ENCODE data around the gene ABHD11.

Gene ABHD11

DNA sequence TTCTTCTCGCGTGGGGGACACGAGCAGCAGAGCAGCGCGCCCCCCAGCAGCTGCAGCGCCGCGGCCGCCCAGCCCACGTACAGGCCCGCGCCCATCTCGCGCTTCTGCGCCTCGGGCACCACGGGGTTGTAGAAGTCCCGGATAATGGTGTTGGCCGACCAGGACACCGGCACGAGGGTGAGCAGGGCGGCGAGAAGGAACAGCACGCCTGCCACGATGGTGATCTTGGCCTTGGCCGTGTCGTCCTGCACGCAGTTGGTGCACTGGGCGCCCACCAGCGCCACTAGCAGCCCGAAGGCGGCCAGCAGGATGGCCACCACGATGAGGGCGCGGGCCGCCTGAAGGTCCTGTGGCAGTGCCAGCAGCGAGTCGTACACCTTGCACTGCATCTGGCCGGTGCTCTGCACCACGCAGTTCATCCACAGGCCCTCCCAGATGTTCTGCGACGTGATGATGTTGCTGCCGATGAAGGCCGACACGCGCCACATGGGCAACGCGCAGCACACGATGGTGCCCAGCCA lies 30.9 kb upstream of the ABHD11 start:
- Histone ChIP-seq H3K4me3 (ENCODE audit: low read length in 2 of 2) (peak overlapping the region; percentile 77 to 85), H3K9ac (ENCODE audit: low read depth in 1 of 2, low read length in 2 of 2) (peak overlapping the region; percentile 97 to 98), H3K9me3 (ENCODE audit: control insufficient read depth in 2 of 2, low read length in 2 of 2) (no peaks in the 10 kb centered on the region), H3K27ac (ENCODE audit: low read depth in 2 of 2, low read length in 2 of 2) (peak overlapping the region; percentile 99 to 100), H3K4me1 (ENCODE audit: control insufficient read depth in 2 of 2, insufficient read depth in 2 of 2, low read length in 2 of 2) (peaks cover 15 to 26% of the 10 kb centered on the region in 2 donors), H3K27me3 (ENCODE audit: control insufficient read depth in 2 of 2, insufficient read depth in 2 of 2, low read length in 2 of 2) (peaks cover 6 to 8% of the 10 kb centered on the region in 2 donors), H3K36me3 (ENCODE audit: control insufficient read depth in 2 of 2, insufficient read depth in 2 of 2, low read length in 2 of 2) (peaks cover 5 to 13% of the 10 kb centered on the region in 2 donors)

DNA sequence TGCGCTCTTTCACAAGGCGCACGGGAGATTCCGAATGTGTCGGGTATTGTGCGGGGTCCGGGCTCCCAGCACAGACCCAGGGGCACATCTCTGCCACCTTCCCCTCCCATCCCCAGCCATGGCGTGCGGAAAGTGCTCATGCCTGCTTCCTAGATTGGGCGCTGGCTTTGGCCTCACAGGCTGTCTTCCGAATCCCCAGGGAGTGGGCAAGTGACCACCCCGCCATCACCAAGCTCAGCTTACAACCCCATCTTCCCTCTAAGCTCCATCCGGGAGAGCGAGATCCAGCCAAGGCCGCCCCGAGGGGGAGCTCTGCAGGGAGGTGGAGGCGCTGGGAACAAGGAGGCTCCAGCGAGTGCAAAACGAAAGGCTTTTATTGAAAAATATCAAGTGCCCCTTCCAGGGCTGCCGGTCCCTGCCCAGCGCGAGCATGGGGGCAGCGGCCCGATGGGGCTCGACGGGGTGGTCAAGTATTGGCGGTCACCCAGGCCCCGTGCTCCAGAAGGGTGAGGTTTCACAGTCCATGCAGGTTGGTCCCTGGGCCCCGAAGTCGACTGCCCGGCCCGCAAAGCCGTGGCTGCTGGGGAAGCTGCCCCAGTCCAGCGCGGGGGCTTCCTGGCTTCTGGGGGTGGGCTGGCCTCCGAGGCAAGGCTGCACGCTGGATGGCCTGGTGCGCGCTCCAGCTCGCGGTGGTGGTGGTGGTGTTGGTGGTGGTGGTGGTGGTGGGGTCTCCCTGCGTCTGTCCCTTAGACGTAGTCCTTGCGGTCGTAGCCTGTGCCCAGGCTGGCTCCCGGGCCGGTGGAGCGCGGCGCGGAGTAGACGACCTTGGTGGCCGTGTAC lies 30.3 kb upstream of the ABHD11 start:
- Histone ChIP-seq H3K4me1 (ENCODE audit: control insufficient read depth in 2 of 2, insufficient read depth in 2 of 2, low read length in 2 of 2) (peaks cover 15 to 20% of the 10 kb centered on the region in 2 donors), H3K27me3 (ENCODE audit: control insufficient read depth in 2 of 2, insufficient read depth in 2 of 2, low read length in 2 of 2) (peaks cover 6 to 8% of the 10 kb centered on the region in 2 donors), H3K9me3 (ENCODE audit: control insufficient read depth in 2 of 2, low read length in 2 of 2) (no peaks in the 10 kb centered on the region), H3K27ac (ENCODE audit: low read depth in 2 of 2, low read length in 2 of 2) (peak overlapping the region; percentile 99 to 100), H3K4me3 (ENCODE audit: low read length in 2 of 2) (peak overlapping the region; percentile 77 to 85), H3K9ac (ENCODE audit: low read depth in 1 of 2, low read length in 2 of 2) (peak overlapping the region; percentile 97 to 98), H3K36me3 (ENCODE audit: control insufficient read depth in 2 of 2, insufficient read depth in 2 of 2, low read length in 2 of 2) (peaks cover 5 to 13% of the 10 kb centered on the region in 2 donors)

GRCh38 chr7:73766556-73767229 lies 28.1 kb upstream of the ABHD11 start:
- Histone ChIP-seq H3K9me3 (ENCODE audit: control insufficient read depth in 2 of 2, low read length in 2 of 2) (no peaks in the 10 kb centered on the region), H3K4me1 (ENCODE audit: control insufficient read depth in 2 of 2, insufficient read depth in 2 of 2, low read length in 2 of 2) (peaks cover 11 to 15% of the 10 kb centered on the region in 2 donors), H3K27ac (ENCODE audit: low read depth in 2 of 2, low read length in 2 of 2) (peak overlapping the region; percentile 99 to 100), H3K27me3 (ENCODE audit: control insufficient read depth in 2 of 2, insufficient read depth in 2 of 2, low read length in 2 of 2) (peaks cover 6 to 8% of the 10 kb centered on the region in 2 donors), H3K9ac (ENCODE audit: low read depth in 1 of 2, low read length in 2 of 2) (peak overlapping the region; percentile 20 to 98), H3K36me3 (ENCODE audit: control insufficient read depth in 2 of 2, insufficient read depth in 2 of 2, low read length in 2 of 2) (peaks cover 5 to 13% of the 10 kb centered on the region in 2 donors), H3K4me3 (ENCODE audit: low read length in 2 of 2) (peak overlapping the region; percentile 44 to 85)

DNA sequence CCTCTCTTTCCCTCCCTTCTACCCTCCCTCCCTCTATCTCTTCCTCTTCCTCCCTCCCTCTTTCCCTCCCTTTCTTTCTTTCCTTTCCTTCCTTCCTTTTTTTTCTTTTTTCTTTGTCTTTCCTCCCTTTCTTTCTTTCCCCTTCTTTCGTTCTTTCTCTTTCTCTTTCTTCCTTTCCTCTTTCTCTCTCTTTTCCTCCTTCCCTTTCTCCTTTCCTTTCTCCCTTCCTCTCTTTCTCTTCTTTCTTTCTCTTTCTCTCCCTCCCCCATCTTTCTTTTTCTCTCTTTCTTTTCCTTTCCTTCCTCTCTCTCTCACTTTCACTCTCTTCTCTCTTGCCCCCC lies 24.0 kb upstream of the ABHD11 start:
- Histone ChIP-seq H3K9me3 (ENCODE audit: control insufficient read depth in 2 of 2, low read length in 2 of 2) (no peaks in the 10 kb centered on the region), H3K27me3 (ENCODE audit: control insufficient read depth in 2 of 2, insufficient read depth in 2 of 2, low read length in 2 of 2) (no peaks in the 10 kb centered on the region), H3K36me3 (ENCODE audit: control insufficient read depth in 2 of 2, insufficient read depth in 2 of 2, low read length in 2 of 2) (no peaks in the 10 kb centered on the region), H3K4me3 (ENCODE audit: low read length in 2 of 2) (no peak overlapping the region), H3K9ac (ENCODE audit: low read depth in 1 of 2, low read length in 2 of 2) (no peak overlapping the region), H3K4me1 (ENCODE audit: control insufficient read depth in 2 of 2, insufficient read depth in 2 of 2, low read length in 2 of 2) (peaks cover 8 to 17% of the 10 kb centered on the region in 2 donors), H3K27ac (ENCODE audit: low read depth in 2 of 2, low read length in 2 of 2) (no peak overlapping the region)

- Histone ChIP-seq H3K27me3 (ENCODE audit: control insufficient read depth in 2 of 2, insufficient read depth in 2 of 2, low read length in 2 of 2) (no peaks in the 10 kb centered on the region), H3K36me3 (ENCODE audit: control insufficient read depth in 2 of 2, insufficient read depth in 2 of 2, low read length in 2 of 2) (no peaks in the 10 kb centered on the region), H3K9me3 (ENCODE audit: control insufficient read depth in 2 of 2, low read length in 2 of 2) (no peaks in the 10 kb centered on the region), H3K4me3 (ENCODE audit: low read length in 2 of 2) (no peak overlapping the region), H3K4me1 (ENCODE audit: control insufficient read depth in 2 of 2, insufficient read depth in 2 of 2, low read length in 2 of 2) (peaks cover 5 to 15% of the 10 kb centered on the region in 2 donors), H3K9ac (ENCODE audit: low read depth in 1 of 2, low read length in 2 of 2) (no peak overlapping the region), H3K27ac (ENCODE audit: low read depth in 2 of 2, low read length in 2 of 2) (peak overlapping the region in 1 of 2 donors; percentile 9)
Observed at GRCh38 chr7:73761854-73762658, 23.5 kb upstream of the ABHD11 start.

GRCh38 chr7:73758581-73759138 lies 20.1 kb upstream of the ABHD11 start:
- H3K4me3 ChIP-seq (ENCODE audit: low read length in 2 of 2): peak overlapping the region in 1 of 2 donors; percentile 35
- no peaks in the 10 kb centered on the region for H3K27me3 ChIP-seq (ENCODE audit: control insufficient read depth in 2 of 2, insufficient read depth in 2 of 2, low read length in 2 of 2)
- H3K9ac ChIP-seq (ENCODE audit: low read depth in 1 of 2, low read length in 2 of 2): peak overlapping the region; percentile 24 to 77
- H3K27ac ChIP-seq (ENCODE audit: low read depth in 2 of 2, low read length in 2 of 2): peak overlapping the region; percentile 87 to 97
- no peaks in the 10 kb centered on the region for H3K9me3 ChIP-seq (ENCODE audit: control insufficient read depth in 2 of 2, low read length in 2 of 2)
- H3K4me1 ChIP-seq (ENCODE audit: control insufficient read depth in 2 of 2, insufficient read depth in 2 of 2, low read length in 2 of 2): peaks cover 2 to 17% of the 10 kb centered on the region in 2 donors
- no peaks in the 10 kb centered on the region for H3K36me3 ChIP-seq (ENCODE audit: control insufficient read depth in 2 of 2, insufficient read depth in 2 of 2, low read length in 2 of 2)

DNA sequence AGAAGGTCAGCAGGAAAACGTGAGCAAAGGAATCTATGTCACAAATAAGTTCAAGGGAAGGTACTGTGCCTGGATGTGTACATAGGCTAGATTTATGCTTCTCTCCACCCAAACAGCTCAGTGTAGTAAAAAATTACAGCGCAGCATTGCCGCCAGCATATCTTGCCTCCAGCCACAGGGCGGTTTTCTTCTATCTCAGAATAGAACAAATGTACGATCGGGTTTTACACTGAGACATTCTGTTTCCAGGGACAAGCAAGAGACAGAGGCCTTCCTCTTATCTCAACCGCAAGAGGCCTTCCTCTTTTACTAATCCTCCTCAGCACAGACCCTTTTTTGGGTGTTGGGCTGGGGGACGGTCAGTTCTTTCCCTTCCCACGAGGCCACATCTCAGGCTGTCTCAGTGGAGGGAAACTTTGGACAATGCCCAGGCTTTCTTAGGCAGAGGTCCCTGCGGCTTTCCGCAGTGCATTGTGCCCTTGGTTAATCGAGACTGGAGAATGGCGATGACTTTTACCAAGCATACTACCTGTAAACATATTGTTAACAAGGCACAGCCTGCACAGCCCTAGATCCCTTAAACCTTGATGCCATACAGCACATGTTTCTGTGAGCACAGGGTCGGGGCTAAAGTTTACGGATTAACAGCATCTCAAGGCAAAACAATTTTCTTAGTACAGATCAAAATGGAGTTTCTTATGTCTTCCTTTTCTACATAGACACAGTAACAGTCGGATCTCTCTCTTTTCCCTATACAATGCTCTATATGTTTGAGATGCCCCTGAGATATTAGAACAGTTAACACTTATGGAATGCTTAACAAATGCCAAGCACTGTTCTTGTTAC lies 11.6 kb upstream of the ABHD11 start:
- no peaks in the 10 kb centered on the region for H3K27me3 ChIP-seq (ENCODE audit: control insufficient read depth in 2 of 2, insufficient read depth in 2 of 2, low read length in 2 of 2)
- H3K36me3 ChIP-seq (ENCODE audit: control insufficient read depth in 2 of 2, insufficient read depth in 2 of 2, low read length in 2 of 2): no peaks in the 10 kb centered on the region
- peak overlapping the region; percentile 78 to 88 for H3K27ac ChIP-seq (ENCODE audit: low read depth in 2 of 2, low read length in 2 of 2)
- H3K9ac ChIP-seq (ENCODE audit: low read depth in 1 of 2, low read length in 2 of 2): peak overlapping the region; percentile 36 to 65
- H3K9me3 ChIP-seq (ENCODE audit: control insufficient read depth in 2 of 2, low read length in 2 of 2): no peaks in the 10 kb centered on the region
- peaks cover 11 to 21% of the 10 kb centered on the region in 2 donors for H3K4me1 ChIP-seq (ENCODE audit: control insufficient read depth in 2 of 2, insufficient read depth in 2 of 2, low read length in 2 of 2)
- H3K4me3 ChIP-seq (ENCODE audit: low read length in 2 of 2): peak overlapping the region in 1 of 2 donors; percentile 33

GRCh38 chr7:73746378-73746777 lies 7.8 kb upstream of the ABHD11 start:
- no peak overlapping the region for H3K4me3 ChIP-seq (ENCODE audit: low read length in 2 of 2)
- H3K9ac ChIP-seq (ENCODE audit: low read depth in 1 of 2, low read length in 2 of 2): peak overlapping the region in 1 of 2 donors; percentile 24
- H3K9me3 ChIP-seq (ENCODE audit: control insufficient read depth in 2 of 2, low read length in 2 of 2): no peaks in the 10 kb centered on the region
- peaks cover 31 to 46% of the 10 kb centered on the region in 2 donors for H3K4me1 ChIP-seq (ENCODE audit: control insufficient read depth in 2 of 2, insufficient read depth in 2 of 2, low read length in 2 of 2)
- no peak overlapping the region for H3K27ac ChIP-seq (ENCODE audit: low read depth in 2 of 2, low read length in 2 of 2)
- H3K36me3 ChIP-seq (ENCODE audit: control insufficient read depth in 2 of 2, insufficient read depth in 2 of 2, low read length in 2 of 2): no peaks in the 10 kb centered on the region
- no peaks in the 10 kb centered on the region for H3K27me3 ChIP-seq (ENCODE audit: control insufficient read depth in 2 of 2, insufficient read depth in 2 of 2, low read length in 2 of 2)

All from mucosa of rectum (tissue), 2 donors.